ENCODE results near the gene DUSP2.
A peak's percentile ranks its signal among the peaks of the same experiment; 100 is the strongest.

DUSP2 gene

GRCh38 chr2:96145036-96145847, at the start of gene DUSP2:
TSS of gene DUSP2 (minus strand) at chr2:96145440. CDS start at chr2:96145354, 86 bp downstream.
- peak; percentile 93 for DNase-seq (ENCODE audit: low spot score)

GRCh38 chr2:96191937-96192670, 46.9 kb upstream of the DUSP2 start:
- DNase-seq (ENCODE audit: low spot score): no peak

- DNase-seq (ENCODE audit: low spot score): no peak
Observed at GRCh38 chr2:96188821-96189526, 43.7 kb upstream of the DUSP2 start.

- DNase-seq (ENCODE audit: low spot score): no peak
Observed at GRCh38 chr2:96186562-96186961, 41.3 kb upstream of the DUSP2 start.

- no peak for DNase-seq (ENCODE audit: low spot score)
Observed at GRCh38 chr2:96185516-96185915, 40.3 kb upstream of the DUSP2 start.

GRCh38 chr2:96184989-96185388, 39.7 kb upstream of the DUSP2 start:
- DNase-seq (ENCODE audit: low spot score): no peak

- no peak for DNase-seq (ENCODE audit: low spot score)
Observed at GRCh38 chr2:96184188-96184587, 38.9 kb upstream of the DUSP2 start.

- no peak for DNase-seq (ENCODE audit: low spot score)
Observed at GRCh38 chr2:96181529-96181928, 36.3 kb upstream of the DUSP2 start.

GRCh38 chr2:96180521-96180920, 35.3 kb upstream of the DUSP2 start:
- no peak for DNase-seq (ENCODE audit: low spot score)

GRCh38 chr2:96180002-96180401, 34.8 kb upstream of the DUSP2 start:
- no peak for DNase-seq (ENCODE audit: low spot score)

GRCh38 chr2:96176661-96177060, 31.4 kb upstream of the DUSP2 start:
- no peak for DNase-seq (ENCODE audit: low spot score)

- DNase-seq (ENCODE audit: low spot score): no peak
Observed at GRCh38 chr2:96175951-96176350, 30.7 kb upstream of the DUSP2 start.

- DNase-seq (ENCODE audit: low spot score): peak; percentile 74
Observed at GRCh38 chr2:96174251-96175144, 29.3 kb upstream of the DUSP2 start.

GRCh38 chr2:96171831-96172230, 26.6 kb upstream of the DUSP2 start:
- DNase-seq (ENCODE audit: low spot score): no peak

GRCh38 chr2:96170626-96171025, 25.4 kb upstream of the DUSP2 start:
- no peak for DNase-seq (ENCODE audit: low spot score)

- no peak for DNase-seq (ENCODE audit: low spot score)
Observed at GRCh38 chr2:96169868-96170507, 24.7 kb upstream of the DUSP2 start.

GRCh38 chr2:96167407-96168013, 22.3 kb upstream of the DUSP2 start:
- peak; percentile 83 for DNase-seq (ENCODE audit: low spot score)

GRCh38 chr2:96164459-96165184, 19.4 kb upstream of the DUSP2 start:
- DNase-seq (ENCODE audit: low spot score): no peak

GRCh38 chr2:96163768-96164429, 18.7 kb upstream of the DUSP2 start:
- no peak for DNase-seq (ENCODE audit: low spot score)

- DNase-seq (ENCODE audit: low spot score): no peak
Observed at GRCh38 chr2:96163415-96163767, 18.2 kb upstream of the DUSP2 start.

Data from SW480 (cell line).